22Rv1 (cell line): ENCODE data around the gene ANGPTL8.

Experiments
- ZFX ChIP-seq: fragments of 450-650 bp; IDR thresholded peaks from 2 replicates; pipeline ENCODE4 v1.6.1; 2017; ENCODE audit warnings: antibody characterized with exemption, borderline replicate concordance
- TF ChIP-seq, protein P1 (sequence below): fragments of 450-650 bp; IDR thresholded peaks from 2 replicates; pipeline ENCODE4 v1.5.1; 2017; ENCODE audit warnings: mild to moderate bottlenecking

DNA sequence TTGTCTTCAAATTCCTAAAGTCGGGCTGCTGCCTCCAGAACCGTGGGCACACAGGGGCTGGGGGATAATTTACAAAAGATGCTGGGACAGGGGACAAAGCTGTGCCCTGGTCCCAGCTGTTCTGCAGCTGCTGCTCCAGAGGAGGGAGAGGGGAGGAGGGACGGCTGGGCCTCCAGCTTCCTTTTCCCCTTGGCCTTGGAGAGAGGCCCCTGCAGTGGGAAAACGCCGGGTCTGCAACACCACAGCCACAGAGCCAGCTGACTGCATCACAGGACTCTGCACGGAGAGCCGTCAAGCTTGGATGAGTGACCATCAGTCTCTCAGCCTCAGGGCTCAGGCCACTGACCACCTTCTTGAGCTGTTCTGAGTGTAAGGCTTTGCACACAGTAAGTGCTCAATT lies 16.8 kb downstream of the ANGPTL8 start:
- TF ChIP-seq, protein P1, sequence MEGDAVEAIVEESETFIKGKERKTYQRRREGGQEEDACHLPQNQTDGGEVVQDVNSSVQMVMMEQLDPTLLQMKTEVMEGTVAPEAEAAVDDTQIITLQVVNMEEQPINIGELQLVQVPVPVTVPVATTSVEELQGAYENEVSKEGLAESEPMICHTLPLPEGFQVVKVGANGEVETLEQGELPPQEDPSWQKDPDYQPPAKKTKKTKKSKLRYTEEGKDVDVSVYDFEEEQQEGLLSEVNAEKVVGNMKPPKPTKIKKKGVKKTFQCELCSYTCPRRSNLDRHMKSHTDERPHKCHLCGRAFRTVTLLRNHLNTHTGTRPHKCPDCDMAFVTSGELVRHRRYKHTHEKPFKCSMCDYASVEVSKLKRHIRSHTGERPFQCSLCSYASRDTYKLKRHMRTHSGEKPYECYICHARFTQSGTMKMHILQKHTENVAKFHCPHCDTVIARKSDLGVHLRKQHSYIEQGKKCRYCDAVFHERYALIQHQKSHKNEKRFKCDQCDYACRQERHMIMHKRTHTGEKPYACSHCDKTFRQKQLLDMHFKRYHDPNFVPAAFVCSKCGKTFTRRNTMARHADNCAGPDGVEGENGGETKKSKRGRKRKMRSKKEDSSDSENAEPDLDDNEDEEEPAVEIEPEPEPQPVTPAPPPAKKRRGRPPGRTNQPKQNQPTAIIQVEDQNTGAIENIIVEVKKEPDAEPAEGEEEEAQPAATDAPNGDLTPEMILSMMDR = no peak
- no peak for TF ChIP-seq ZFX
